K562 (cell line): ENCODE results near the gene DIRAS1. TPM values are rescaled to one million over a fixed set of nuclear protein-coding genes. Genes with fewer than 3 reads are reported as not detected.

ENCODE experiments used
- ATAC-seq: fragments of 200-7000 bp; cut with Tn5 transposase; 3 replicates; pipeline ENCODE4 v1.9.1; 2020; ENCODE audit warnings: moderate library complexity
- BruUV-seq: library from RNA; stranded (reverse); fragments of 400-500 nt; replicated peaks from 2 replicates; lab custom pipeline; 2021; lab: Mats Ljungman, UMichigan
- CTCF ChIA-PET: fragments of 300-600 bp; formaldehyde crosslinking; extraction: SDS; loops from one replicate; lab custom pipeline; 2021; ENCODE audit warnings: low intra/inter-chr PET ratio; lab: Yijun Ruan, JAX
- POLR2A ChIA-PET: fragments of 300-600, 350-650 bp; sonication (Branson Sonifier 250); formaldehyde crosslinking; extraction: SDS; loops from one replicate; lab custom pipeline; 2021; ENCODE audit warnings: antibody characterized with exemption, inconsistent platforms; lab: Yijun Ruan, JAX
- DNase-seq, 4 experiments: peaks; one replicate each; pipeline versions ENCODE4 v3.0.0 to v3.0.0-alpha.2; 2011 to 2018; ENCODE audit warnings: low spot score in 3 of 4, mixed read lengths in 3 of 4; ENCODE audit errors: extremely low read depth in 1 of 4
- FAIRE-seq: peaks from 2 replicates; lab custom pipeline; 2011; peaks lifted over from hg19 to GRCh38; lab: Jason Lieb, UNC
- H2AFZ ChIP-seq: 2 replicates; pipeline ENCODE4 v1.6.0; 2011; ENCODE audit warnings: low read depth, low read length, control low read depth, inconsistent platforms
- H3K27ac ChIP-seq: fragments of 200-600 bp; 3 replicates; pipeline ENCODE4 v1.8.0; 2011; ENCODE audit warnings: low read depth, mild to moderate bottlenecking, control low read depth, inconsistent platforms, low read length, moderate library complexity, mixed read lengths; ENCODE audit errors: extremely low read depth
- H3K27me3 ChIP-seq, 2 experiments: fragments of 300-600 bp in 1 of 2; 2 replicates in 1 of 2; 3 replicates in 1 of 2; pipeline versions ENCODE4 v1.6.0 to v1.8.0; 2011; ENCODE audit warnings: inconsistent platforms in 2 of 2, low read length in 2 of 2, mild to moderate bottlenecking in 1 of 2, mixed read lengths in 1 of 2, moderate library complexity in 1 of 2; ENCODE audit not compliant: control insufficient read depth in 2 of 2, insufficient read depth in 2 of 2
- H3K36me3 ChIP-seq: fragments of 300-600 bp; 3 replicates; pipeline ENCODE4 v1.8.0; 2011; ENCODE audit warnings: mild to moderate bottlenecking, low read length, inconsistent platforms; ENCODE audit not compliant: control insufficient read depth, insufficient read depth
- H3K4me1 ChIP-seq, 2 experiments: fragments of 200-600 bp in 1 of 2; replicated peaks in 1 of 2; 2 replicates in 1 of 2; 3 replicates in 1 of 2; pipeline versions ENCODE4 v1.5.1 to v1.8.0; 2011; ENCODE audit warnings: inconsistent platforms in 2 of 2, low read length in 2 of 2, mild to moderate bottlenecking in 1 of 2, mixed read lengths in 1 of 2, moderate library complexity in 1 of 2; ENCODE audit not compliant: control insufficient read depth in 2 of 2, insufficient read depth in 2 of 2
- H3K4me2 ChIP-seq: 2 replicates; pipeline ENCODE4 v1.6.1; 2011; ENCODE audit warnings: low read length, control low read depth, inconsistent platforms, mixed read lengths; ENCODE audit not compliant: insufficient read depth
- H3K4me3 ChIP-seq: fragments of 200-600 bp; sonication (generic), shearing (Covaris generic); 2 replicates; pipeline ENCODE4 v1.5.1; 2016; ENCODE audit warnings: control low read depth, inconsistent platforms
- H3K79me2 ChIP-seq: fragments of 200-600 bp; 3 replicates; pipeline ENCODE4 v1.8.0; 2011; ENCODE audit warnings: low read length, inconsistent platforms; ENCODE audit not compliant: control insufficient read depth, insufficient read depth
- H3K9ac ChIP-seq, 2 experiments: 2 replicates each; pipeline versions ENCODE4 v1.6.0 to v1.6.1; 2011; ENCODE audit warnings: low read depth in 2 of 2, low read length in 2 of 2, control low read depth in 1 of 2, inconsistent platforms in 1 of 2, mild to moderate bottlenecking in 1 of 2, mixed read lengths in 1 of 2; ENCODE audit not compliant: insufficient read depth in 1 of 2
- H3K9me1 ChIP-seq: one replicate; pipeline ENCODE4 v1.6.0; 2011; ENCODE audit warnings: inconsistent platforms, mild to moderate bottlenecking, low read length, moderate library complexity; ENCODE audit not compliant: control insufficient read depth, insufficient read depth
- H3K9me3 ChIP-seq: replicated peaks from 2 replicates; pipeline ENCODE4 v1.5.1; 2011; ENCODE audit warnings: low read depth, low read length, inconsistent platforms; ENCODE audit not compliant: control insufficient read depth, insufficient read depth
- H4K20me1 ChIP-seq: replicated peaks from 2 replicates; pipeline ENCODE4 v1.6.1; 2011; ENCODE audit warnings: low read length, inconsistent platforms, mixed read lengths; ENCODE audit not compliant: control insufficient read depth, insufficient read depth
- ATF3 ChIP-seq, 2 experiments: fragments of 450-650 bp in 1 of 2; sonication (generic) in 1 of 2; formaldehyde crosslinking in 1 of 2; IDR thresholded peaks in 1 of 2; conservative IDR thresholded peaks in 1 of 2; 2 replicates each; pipeline versions ENCODE4 v1.6.1 to v1.8.1; 2016 to 2023; ENCODE audit warnings: mild to moderate bottlenecking in 2 of 2, moderate library complexity in 2 of 2, inconsistent platforms in 1 of 2, missing genetic modification reagents in 1 of 2
- CREB3 ChIP-seq: fragments of 450-650 bp; conservative IDR thresholded peaks from 2 replicates; pipeline ENCODE4 v1.6.1; 2016; ENCODE audit warnings: missing genetic modification characterization, low read depth, mild to moderate bottlenecking, missing compliant biosample characterization, moderate library complexity
- ELF1 ChIP-seq: fragments of 200-800 bp; sonication (Bioruptor generic); IDR thresholded peaks from 2 replicates; pipeline ENCODE4 v1.6.1; 2016; ENCODE audit warnings: missing genetic modification characterization, missing compliant biosample characterization
- MIER1 ChIP-seq: fragments of 450-650 bp; IDR thresholded peaks from 2 replicates; pipeline ENCODE4 v1.6.1; 2016; ENCODE audit warnings: antibody characterized with exemption, mild to moderate bottlenecking, low read depth
- ZBTB11 ChIP-seq, 3 experiments: fragments of 200-800 bp in 1 of 3; fragments of 250-450 bp in 1 of 3; fragments of 450-650 bp in 1 of 3; sonication (Bioruptor Pico) in 1 of 3; sonication (Bioruptor generic) in 1 of 3; formaldehyde crosslinking in 1 of 3; IDR thresholded peaks; 2 replicates each; pipeline versions ENCODE4 v1.6.1 to v1.8.0; 2016 to 2022; ENCODE audit warnings: mild to moderate bottlenecking in 2 of 3, missing genetic modification characterization in 2 of 3, missing compliant biosample characterization in 1 of 3, moderate library complexity in 1 of 3
- WGBS: fragments of 100-300 bp; shearing (Covaris generic); methylation state at CpG from one replicate; pipeline ENCODE4 v1.1.6; 2016; ENCODE audit warnings: low coverage, mixed read lengths; ENCODE audit not compliant: insufficient coverage; ENCODE audit errors: missing lambda C conversion rate; 5-methylcytosine and 5-hydroxymethylcytosine counted together
- in situ Hi-C: fragments of 300-500 bp; cut with MboI; formaldehyde crosslinking; loops from 4 replicates; pipeline ENCODE4 v1.15.0; 2018; ENCODE audit warnings: inconsistent platforms, mixed read lengths
- intact Hi-C: fragments of 100-400 bp; cut with micrococcal nuclease; formaldehyde crosslinking; loops from 2 replicates; pipeline ENCODE4 v1.14.2; 2022
- polyA plus RNA-seq, 8 experiments: library from polyadenylated mRNA; depleted of rRNA in 4 of 8; stranded (reverse) in 5 of 8; unstranded in 3 of 8; fragments of >200 nt; fragmentation: Nextera tagmentation in 2 of 8; fragmentation: Illumina TruSeq in 1 of 8; extraction: Ambion mirVana in 2 of 8; extraction: Trizol in 1 of 8; gene quantifications; 2 replicates each; pipeline versions ENCODE4 v1.2.1 to v1.2.3, GENCODE V29; 2011 to 2014; ENCODE audit warnings: inconsistent platforms in 1 of 8, missing spikeins in 1 of 8
- total RNA-seq, 7 experiments: library from RNA; depleted of rRNA in 6 of 7; stranded (reverse); fragments of >200 nt in 6 of 7; fragmentation: Illumina TruSeq in 2 of 7; extraction: Trizol in 2 of 7; gene quantifications; 2 replicates each; pipeline versions ENCODE4 v1.2.1 to v1.2.3, GENCODE V29; 2011 to 2021; ENCODE audit warnings: low replicate concordance in 1 of 7

The DIRAS1 gene
- total and polyA plus RNA-seq, 9 of the 15 experiments (the other 6 are each of a cell fraction or from before 2014, with no cell fraction given) = 0.11 to 12.0 (median 2.9) TPM

GRCh38 chr19:2743099-2743498, 21.9 kb upstream of the DIRAS1 start (continued):
- peak in 1 of 3 experiments; percentile 36; a peak in 1 of 6 replicates for TF ChIP-seq ZBTB11 (CRISPR knock-in tag; IDR thresholded peaks at IDR 0.05)
- TF ChIP-seq ATF3 (IDR thresholded peaks at IDR 0.05) = peak; percentile 31
- TF ChIP-seq ATF3 (CRISPR knock-in tag; conservative IDR thresholded peaks at IDR 0.05) = no peak

- intact Hi-C loops = loop anchor here (1.0 kb wide), 1 partner anchor 42 kb away; no protein-coding TSS in a partner anchor
- POLR2A ChIA-PET = interaction anchor here (0.6 to 1.9 kb wide), 2 partner anchors 10 to 165 kb away, joined by 3 to 8 read pairs; no protein-coding TSS in a partner anchor
- CTCF ChIA-PET = no interaction called here
- peak; percentile 88 for TF ChIP-seq MIER1
- TF ChIP-seq ZBTB11 (CRISPR knock-in tag; IDR thresholded peaks at IDR 0.05) = peak in 1 of 3 experiments; percentile 98; a peak in 2 of 6 replicates
- TF ChIP-seq ELF1 (tag) = no peak
- TF ChIP-seq CREB3 (tag) = 0 out of 2 replicates have a peak, but pooled peaks have one; percentile 79
Measured at GRCh38 chr19:2740314-2740656, 19.1 kb upstream of the DIRAS1 start.

More at GRCh38 chr19:2740314-2740656, 19.1 kb upstream of the DIRAS1 start:
- BruUV-seq = no TSS peak
- peak overlapping the region; percentile 99; the same call in 1 of the 2 replicates for H3K4me3 ChIP-seq
- ATAC-seq = no peak
- no peaks in the 10 kb centered on the region for H3K9me1 ChIP-seq
- H3K4me1 ChIP-seq = peaks cover 5 to 14% of the 10 kb centered on the region in 2 experiments; a peak in 3 of 5 replicates
- H2AFZ ChIP-seq = no peak overlapping the region
- no peak for FAIRE-seq
- peaks cover 44% of the 10 kb centered on the region for H3K79me2 ChIP-seq
- no peak overlapping the region for H3K27ac ChIP-seq
- peaks cover 9% of the 10 kb centered on the region; the same call in 1 of the 2 replicates for H4K20me1 ChIP-seq
- H3K4me2 ChIP-seq = peak overlapping the region; percentile 46; the same call in 1 of the 2 replicates
- WGBS = 48% methylated on average over 13 of the region's 13 CpGs
- DNase-seq = no peak
- H3K9me3 ChIP-seq = peaks cover 6% of the 10 kb centered on the region; the same call in 1 of the 2 replicates
- no peak overlapping the region for H3K9ac ChIP-seq
- peaks cover 11 to 21% of the 10 kb centered on the region in 2 experiments; a peak in 4 of 5 replicates for H3K27me3 ChIP-seq
- H3K36me3 ChIP-seq = peaks cover 29% of the 10 kb centered on the region
- in situ Hi-C loops = no loop called here
